A172 (cell line): ENCODE measurements around the gene CCDC12. TPM values are rescaled to one million over a fixed set of nuclear protein-coding genes. Genes with fewer than 3 reads are reported as not detected.
"Not testable (repeated sequence)": the region's sequence is repeated elsewhere in the genome, so short reads cannot be mapped to it uniquely, and the experiment has no call there.

Experiments
- DNase-seq: peaks from one replicate; pipeline ENCODE4 v3.0.0-alpha.2; 2015; ENCODE audit warnings: low spot score
- total RNA-seq: library from RNA; depleted of rRNA; stranded (reverse); fragments of >200 nt; shearing (Covaris generic); gene quantifications from 2 replicates; pipeline ENCODE4 v1.2.3, GENCODE V29; 2014

CCDC12 gene
- total RNA-seq, 1 experiment from 2014 or later, result 21.1 TPM

- DNase-seq, result no peak
Observed at GRCh38 chr3:46924921-46925584, 51.5 kb downstream of the CCDC12 start.

- no peak for DNase-seq
Observed at GRCh38 chr3:46923559-46924350, 52.8 kb downstream of the CCDC12 start.

GRCh38 chr3:46922871-46923558 is 53.5 kb downstream of the CCDC12 start:
- no peak for DNase-seq

GRCh38 chr3:46922426-46922825 is 54.1 kb downstream of the CCDC12 start:
- no peak for DNase-seq

- DNase-seq, result no peak
Observed at GRCh38 chr3:46921871-46922271, 54.7 kb downstream of the CCDC12 start.

- no peak for DNase-seq
Observed at GRCh38 chr3:46921041-46921440, 55.5 kb downstream of the CCDC12 start.

GRCh38 chr3:46918634-46919033 is 57.9 kb downstream of the CCDC12 start:
- no peak for DNase-seq

GRCh38 chr3:46918202-46918601 is 58.3 kb downstream of the CCDC12 start:
- DNase-seq, result no peak

GRCh38 chr3:46917257-46917656 is 59.3 kb downstream of the CCDC12 start:
- DNase-seq, result no peak

GRCh38 chr3:46916799-46917198 is 59.7 kb downstream of the CCDC12 start:
- DNase-seq, result no peak

GRCh38 chr3:46916278-46916677 is 60.3 kb downstream of the CCDC12 start:
- DNase-seq, result no peak

GRCh38 chr3:46915297-46915822 is 61.2 kb downstream of the CCDC12 start:
- no peak for DNase-seq

- no peak for DNase-seq
Observed at GRCh38 chr3:46914849-46915248, 61.7 kb downstream of the CCDC12 start.

- peak; percentile 77 for DNase-seq
Observed at GRCh38 chr3:46913644-46914043, 62.9 kb downstream of the CCDC12 start.

GRCh38 chr3:46912986-46913385 is 63.6 kb downstream of the CCDC12 start:
- no peak for DNase-seq

- not testable (repeated sequence) for DNase-seq
Observed at GRCh38 chr3:46910914-46911313, 65.6 kb downstream of the CCDC12 start.

- DNase-seq, result no peak
Observed at GRCh38 chr3:46910166-46910760, 66.3 kb downstream of the CCDC12 start.

- DNase-seq, result peak; percentile 69
Observed at GRCh38 chr3:46909535-46910161, 66.9 kb downstream of the CCDC12 start.

- no peak for DNase-seq
Observed at GRCh38 chr3:46908986-46909534, 67.5 kb downstream of the CCDC12 start.

- no peak for DNase-seq
Observed at GRCh38 chr3:46908294-46908985, 68.1 kb downstream of the CCDC12 start.

- DNase-seq, result no peak
Observed at GRCh38 chr3:46907960-46908293, 68.6 kb downstream of the CCDC12 start.
